Kidney (tissue), 14 donors: ENCODE measurements around the gene SDF4. TPM values are rescaled to one million over a fixed set of nuclear protein-coding genes. Genes with fewer than 3 reads are reported as not detected.

Experiments used
- DNase-seq, 5 donors: peaks; one replicate each; pipeline ENCODE4 v3.0.0-alpha.2; 2013 to 2020
- FAIRE-seq: peaks from 2 replicates; lab custom pipeline; 2012; peaks lifted over from hg19 to GRCh38; lab: Jason Lieb, UNC
- H3K27ac ChIP-seq, 2 donors: one replicate each; pipeline ENCODE4 v1.7.0; 2013; ENCODE audit warnings: low read depth in 2 of 2, low read length in 2 of 2, inconsistent platforms in 1 of 2
- H3K27me3 ChIP-seq: one replicate; pipeline ENCODE4 v1.7.1; 2013; ENCODE audit warnings: low read length, inconsistent platforms; ENCODE audit not compliant: control insufficient read depth, insufficient read depth
- H3K36me3 ChIP-seq, 3 donors: one replicate each; pipeline versions ENCODE4 v1.7.0 to v1.7.1; 2013; ENCODE audit warnings: low read length in 3 of 3, control low read depth in 1 of 3, inconsistent platforms in 1 of 3; ENCODE audit not compliant: insufficient read depth in 3 of 3, control insufficient read depth in 2 of 3
- H3K4me1 ChIP-seq, 3 donors: one replicate each; pipeline versions ENCODE4 v1.7.0 to v1.7.1; 2013; ENCODE audit warnings: low read length in 3 of 3, inconsistent platforms in 1 of 3, low read depth in 1 of 3; ENCODE audit not compliant: control insufficient read depth in 2 of 3, insufficient read depth in 2 of 3
- H3K4me3 ChIP-seq, 3 donors: one replicate each; pipeline versions ENCODE4 v1.7.0 to v1.8.1; 2013; ENCODE audit warnings: low read length in 3 of 3, control low read depth in 1 of 3, inconsistent platforms in 1 of 3
- H3K9ac ChIP-seq, 3 donors: one replicate each; pipeline versions ENCODE4 v1.7.0 to v1.7.1; 2013; ENCODE audit warnings: low read length in 3 of 3, control low read depth in 1 of 3, inconsistent platforms in 1 of 3
- H3K9me3 ChIP-seq, 3 donors: one replicate each; pipeline versions ENCODE4 v1.7.0 to v1.7.1; 2013; ENCODE audit warnings: low read length in 3 of 3, control low read depth in 1 of 3, inconsistent platforms in 1 of 3; ENCODE audit not compliant: control insufficient read depth in 2 of 3, insufficient read depth in 1 of 3
- intact Hi-C: fragments of 100-400 bp; cut with DNase I; formaldehyde crosslinking; loops from one replicate; pipeline ENCODE4 v1.11.1; 2022
- polyA plus RNA-seq: library from polyadenylated mRNA; stranded (reverse); fragments of 350-450 nt; fragmentation: Illumina TruSeq; extraction: RNeasy Lipid Tissue Mini Kit (QIAGEN cat#74804); gene quantifications from one replicate; pipeline ENCODE4 v1.2.3, GENCODE V29; 2014; ENCODE audit warnings: low read depth, low replicate concordance; ENCODE audit not compliant: insufficient read depth
- total RNA-seq: library from RNA; stranded (reverse); fragmentation: NEBNext Ultra II Directional; extraction: Animal tissue kit (Norgen Biotek cat#: 25700); gene quantifications from one replicate; pipeline ENCODE4 v1.2.1, GENCODE V29; 2021
- TF ChIP-seq, protein P1 (sequence below): IDR thresholded peaks from 3 replicates; pipeline ENCODE4 v1.5.1; 2012; ENCODE audit warnings: mild to moderate bottlenecking, moderate library complexity, borderline replicate concordance; ENCODE audit not compliant: insufficient read depth; ENCODE audit errors: extremely low read depth
- donor health status: control.
- donor health status: control.
- donor health status: control.
- donor health status: control.
- donor health status: control.
- donor health status: DM: yes; HTN: yes; CAD: no.
- donor health status: Normal renal cell carcinoma (clear cell type).

Gene SDF4
- total and polyA plus RNA-seq, 2 donors from 2014 or later: 143 to 160 TPM

- intact Hi-C loops: no loop called here
- FAIRE-seq (no peak), DNase-seq (peak in 1 of 5 donors; percentile 53)
- no peak overlapping the region for H3K9ac ChIP-seq
- no peak overlapping the region for H3K27ac ChIP-seq
- peaks cover 0 to 7% (median 3%) of the 10 kb centered on the region in 3 donors for H3K4me1 ChIP-seq
- TF ChIP-seq, protein P1, sequence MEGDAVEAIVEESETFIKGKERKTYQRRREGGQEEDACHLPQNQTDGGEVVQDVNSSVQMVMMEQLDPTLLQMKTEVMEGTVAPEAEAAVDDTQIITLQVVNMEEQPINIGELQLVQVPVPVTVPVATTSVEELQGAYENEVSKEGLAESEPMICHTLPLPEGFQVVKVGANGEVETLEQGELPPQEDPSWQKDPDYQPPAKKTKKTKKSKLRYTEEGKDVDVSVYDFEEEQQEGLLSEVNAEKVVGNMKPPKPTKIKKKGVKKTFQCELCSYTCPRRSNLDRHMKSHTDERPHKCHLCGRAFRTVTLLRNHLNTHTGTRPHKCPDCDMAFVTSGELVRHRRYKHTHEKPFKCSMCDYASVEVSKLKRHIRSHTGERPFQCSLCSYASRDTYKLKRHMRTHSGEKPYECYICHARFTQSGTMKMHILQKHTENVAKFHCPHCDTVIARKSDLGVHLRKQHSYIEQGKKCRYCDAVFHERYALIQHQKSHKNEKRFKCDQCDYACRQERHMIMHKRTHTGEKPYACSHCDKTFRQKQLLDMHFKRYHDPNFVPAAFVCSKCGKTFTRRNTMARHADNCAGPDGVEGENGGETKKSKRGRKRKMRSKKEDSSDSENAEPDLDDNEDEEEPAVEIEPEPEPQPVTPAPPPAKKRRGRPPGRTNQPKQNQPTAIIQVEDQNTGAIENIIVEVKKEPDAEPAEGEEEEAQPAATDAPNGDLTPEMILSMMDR: no peak
- no peaks in the 10 kb centered on the region for H3K9me3 ChIP-seq
- no peak overlapping the region for H3K4me3 ChIP-seq
- H3K36me3 ChIP-seq: peaks cover 5 to 24% (median 18%) of the 10 kb centered on the region in 3 donors
- no peaks in the 10 kb centered on the region for H3K27me3 ChIP-seq
Measured at GRCh38 chr1:1259951-1260600, 28.3 kb upstream of the SDF4 start.

GRCh38 chr1:1259540-1259939 is 27.7 kb upstream of the SDF4 start:
- TF ChIP-seq, protein P1: no peak
- no peaks in the 10 kb centered on the region for H3K27me3 ChIP-seq
- no peak overlapping the region for H3K9ac ChIP-seq
- FAIRE-seq (no peak), DNase-seq (peak in 1 of 5 donors; percentile 49)
- H3K27ac ChIP-seq: no peak overlapping the region
- peaks cover 0 to 4% (median 0%) of the 10 kb centered on the region in 3 donors for H3K4me1 ChIP-seq
- peaks cover 3 to 24% (median 22%) of the 10 kb centered on the region in 3 donors for H3K36me3 ChIP-seq
- intact Hi-C loops: no loop called here
- no peak overlapping the region for H3K4me3 ChIP-seq
- no peaks in the 10 kb centered on the region for H3K9me3 ChIP-seq

DNA sequence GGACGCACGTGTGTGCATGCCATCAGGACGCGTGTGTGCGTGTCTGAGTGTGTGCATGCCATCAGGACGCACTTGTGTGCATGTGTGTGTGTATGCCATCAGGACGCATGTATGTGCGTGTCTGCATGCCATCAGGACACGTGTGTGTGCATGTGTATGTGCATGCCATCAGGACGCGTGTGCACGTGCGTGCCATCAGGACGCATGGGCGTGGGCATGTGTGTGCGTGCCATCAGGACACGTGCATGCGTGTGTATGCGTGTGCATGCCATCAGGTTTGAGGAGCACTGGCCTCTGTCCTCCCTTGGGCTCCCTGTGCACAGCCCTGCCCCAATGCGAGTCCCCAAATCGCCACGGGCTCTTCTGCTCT is 27.3 kb upstream of the SDF4 start:
- H3K27ac ChIP-seq: no peak overlapping the region
- H3K27me3 ChIP-seq: no peaks in the 10 kb centered on the region
- FAIRE-seq: no peak
- no peak for DNase-seq
- H3K36me3 ChIP-seq: peaks cover 3 to 24% (median 24%) of the 10 kb centered on the region in 3 donors
- intact Hi-C loops: no loop called here
- H3K9ac ChIP-seq: no peak overlapping the region
- TF ChIP-seq, protein P1: no peak
- no peaks in the 10 kb centered on the region for H3K9me3 ChIP-seq
- no peak overlapping the region for H3K4me3 ChIP-seq
- peaks cover 0 to 4% (median 0%) of the 10 kb centered on the region in 3 donors for H3K4me1 ChIP-seq
